Measurements from ENCODE around the gene ARAP1.

Gene ARAP1

GRCh38 chr11:72779495-72780128 is 27.4 kb upstream of the ARAP1 start:
- DNase-seq = no peak

DNA sequence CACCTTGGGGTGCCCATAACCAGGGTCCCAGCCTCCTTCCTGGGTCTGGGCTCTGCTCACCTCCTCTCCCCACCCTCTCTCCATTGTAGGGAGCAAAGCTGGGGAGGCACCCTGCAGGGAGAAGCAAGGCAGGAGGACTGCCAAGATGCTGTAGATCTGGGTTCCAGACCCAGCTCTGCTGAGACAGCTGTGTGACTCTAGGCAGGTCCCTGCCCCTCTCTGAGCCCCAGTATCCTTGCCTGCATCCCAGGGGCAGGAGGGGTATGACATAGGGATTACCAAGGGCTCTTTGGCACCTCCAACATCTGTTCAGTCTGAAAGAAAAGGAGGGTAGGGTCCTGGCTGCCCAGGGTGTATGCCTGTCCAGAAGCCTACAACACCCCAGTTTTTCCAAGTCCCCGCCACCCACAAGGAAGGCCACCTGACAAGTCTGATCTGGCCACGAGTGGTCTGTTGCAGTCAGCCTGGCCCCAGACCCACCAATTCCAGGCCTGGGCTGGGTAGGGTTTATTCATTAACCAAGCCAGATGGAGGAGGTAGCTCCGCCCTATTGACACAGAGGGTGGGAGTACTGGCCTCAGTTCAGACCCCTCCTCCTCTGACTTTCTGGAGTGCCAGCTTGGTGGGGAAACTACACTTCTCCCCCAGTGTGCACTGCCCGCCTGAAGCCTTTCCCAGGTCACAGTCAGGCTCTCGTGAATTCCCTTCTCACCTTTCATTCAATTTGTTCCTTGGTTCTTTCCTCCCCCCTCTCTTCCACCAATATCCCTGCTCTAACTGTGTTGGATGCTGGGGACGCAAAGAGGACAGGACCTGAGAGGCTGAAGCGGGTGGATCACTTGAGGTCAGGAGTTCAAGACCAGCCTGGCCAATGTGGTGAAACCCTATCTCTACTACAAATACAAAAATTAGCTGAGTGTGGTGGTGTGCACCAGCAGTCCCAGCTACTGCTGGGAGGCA is 26.6 kb upstream of the ARAP1 start:
- DNase-seq = no peak

GRCh38 chr11:72777755-72778278 is 25.6 kb upstream of the ARAP1 start:
- DNase-seq = no peak

GRCh38 chr11:72776844-72777754 is 24.9 kb upstream of the ARAP1 start:
- DNase-seq = no peak

GRCh38 chr11:72776117-72776843 is 24.1 kb upstream of the ARAP1 start:
- DNase-seq = no peak

DNA sequence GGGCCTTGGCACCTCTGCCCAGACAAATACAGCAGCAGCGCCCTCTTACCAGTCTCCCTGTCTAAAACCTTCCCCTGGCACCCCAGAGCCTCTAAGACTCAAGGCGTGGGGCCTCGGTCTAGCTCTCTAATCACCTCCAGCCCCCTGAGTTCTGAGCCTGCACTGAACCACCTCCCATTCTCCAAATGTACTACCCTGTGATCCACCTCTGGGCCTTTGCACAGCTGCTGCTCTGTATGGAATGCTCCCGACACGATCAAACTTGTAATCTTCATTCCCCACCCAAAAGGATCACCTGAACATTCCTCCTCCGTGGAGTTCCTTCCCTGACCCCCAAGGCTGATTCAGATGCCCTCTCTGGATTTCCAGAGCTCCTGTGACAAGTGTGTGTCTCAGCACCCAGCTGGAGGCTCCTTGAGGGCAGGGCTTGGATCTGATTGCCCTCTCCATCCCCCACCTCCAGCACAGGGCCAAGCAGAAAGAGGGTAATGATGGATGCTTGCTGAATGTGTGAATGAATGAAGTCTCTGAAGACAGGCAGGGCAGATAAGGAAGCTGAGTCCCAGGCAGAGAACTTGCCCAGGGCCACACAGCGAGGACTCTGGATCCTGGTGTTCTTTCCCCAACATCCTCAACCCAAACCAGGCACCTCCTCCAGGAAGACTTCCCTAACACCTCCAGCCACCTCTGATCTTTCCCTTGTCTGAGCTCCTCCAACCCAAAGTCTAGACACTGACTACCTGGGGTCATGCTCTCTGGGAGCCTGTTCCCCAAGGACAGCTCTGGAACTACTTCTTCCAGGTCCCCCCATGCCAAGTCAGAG is 23.3 kb upstream of the ARAP1 start:
- DNase-seq = no peak

DNA sequence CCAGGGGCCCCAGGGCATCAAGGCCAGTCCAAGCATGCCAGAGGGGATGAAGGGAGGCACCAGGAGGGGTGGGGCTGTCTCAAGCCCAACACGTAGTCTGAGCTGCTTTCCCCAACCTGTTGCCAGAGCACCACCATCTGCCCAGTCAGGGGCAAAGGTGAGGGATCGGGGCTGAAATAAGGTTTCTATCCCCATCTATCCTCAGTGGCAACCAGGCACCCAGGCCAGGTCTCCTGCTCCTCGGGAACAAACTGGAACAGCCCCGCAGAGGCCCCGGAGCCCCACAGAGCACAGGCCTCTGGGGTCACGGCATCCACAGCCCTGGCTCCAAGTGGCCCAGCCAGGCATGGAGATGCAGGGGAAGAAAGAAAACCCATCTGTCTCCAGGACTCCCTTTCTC is 22.3 kb upstream of the ARAP1 start:
- DNase-seq = no peak

GRCh38 chr11:72773696-72774095 is 21.5 kb upstream of the ARAP1 start:
- no peak for DNase-seq

DNA sequence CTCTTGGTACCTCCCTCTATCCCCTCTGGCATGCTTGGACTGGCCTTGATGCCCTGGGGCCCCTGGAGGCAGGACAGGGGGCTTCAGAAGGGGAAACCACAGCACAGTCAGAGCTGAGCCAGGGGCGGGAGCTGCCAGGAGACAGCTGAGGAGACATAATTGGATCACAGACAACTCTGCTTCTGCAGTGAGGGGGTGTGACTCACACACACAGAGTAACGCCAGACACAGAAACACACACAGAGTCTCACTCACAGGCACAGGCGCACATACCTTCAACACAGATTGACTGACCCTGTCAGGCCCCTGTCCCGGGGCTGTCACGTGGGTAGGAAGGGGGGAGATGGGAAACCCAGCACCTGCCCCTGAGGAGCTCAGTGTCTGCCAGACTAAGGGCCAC is 21.1 kb upstream of the ARAP1 start:
- DNase-seq = peak; percentile 21

GRCh38 chr11:72772059-72772458 is 19.9 kb upstream of the ARAP1 start:
- no peak for DNase-seq

- DNase-seq = no peak
Measured at GRCh38 chr11:72771507-72771906, 19.3 kb upstream of the ARAP1 start.

DNA sequence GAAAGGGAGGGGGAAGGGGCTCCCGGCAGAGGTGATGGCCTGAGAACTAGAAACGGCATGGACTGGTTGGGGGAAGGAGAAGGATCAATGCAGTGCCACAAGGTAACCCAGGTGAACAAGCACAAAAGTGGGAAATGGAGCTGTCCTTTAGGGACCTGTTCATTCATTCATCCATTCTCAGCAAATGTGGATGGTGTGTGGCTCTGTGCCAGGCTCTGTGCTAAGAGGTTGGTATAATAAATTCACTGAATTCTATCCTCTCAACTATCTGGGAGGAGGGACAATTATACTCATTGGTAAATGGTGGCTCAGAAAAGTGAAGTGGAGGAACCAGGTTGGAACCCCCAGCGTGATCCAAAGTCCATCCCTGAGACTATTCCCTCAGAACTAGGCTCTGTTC is 18.6 kb upstream of the ARAP1 start:
- no peak for DNase-seq

GRCh38 chr11:72769680-72770079 is 17.5 kb upstream of the ARAP1 start:
- DNase-seq = no peak

- no peak for DNase-seq
Measured at GRCh38 chr11:72768581-72768980, 16.4 kb upstream of the ARAP1 start.

GRCh38 chr11:72767203-72768062 is 15.2 kb upstream of the ARAP1 start:
- DNase-seq = no peak

DNA sequence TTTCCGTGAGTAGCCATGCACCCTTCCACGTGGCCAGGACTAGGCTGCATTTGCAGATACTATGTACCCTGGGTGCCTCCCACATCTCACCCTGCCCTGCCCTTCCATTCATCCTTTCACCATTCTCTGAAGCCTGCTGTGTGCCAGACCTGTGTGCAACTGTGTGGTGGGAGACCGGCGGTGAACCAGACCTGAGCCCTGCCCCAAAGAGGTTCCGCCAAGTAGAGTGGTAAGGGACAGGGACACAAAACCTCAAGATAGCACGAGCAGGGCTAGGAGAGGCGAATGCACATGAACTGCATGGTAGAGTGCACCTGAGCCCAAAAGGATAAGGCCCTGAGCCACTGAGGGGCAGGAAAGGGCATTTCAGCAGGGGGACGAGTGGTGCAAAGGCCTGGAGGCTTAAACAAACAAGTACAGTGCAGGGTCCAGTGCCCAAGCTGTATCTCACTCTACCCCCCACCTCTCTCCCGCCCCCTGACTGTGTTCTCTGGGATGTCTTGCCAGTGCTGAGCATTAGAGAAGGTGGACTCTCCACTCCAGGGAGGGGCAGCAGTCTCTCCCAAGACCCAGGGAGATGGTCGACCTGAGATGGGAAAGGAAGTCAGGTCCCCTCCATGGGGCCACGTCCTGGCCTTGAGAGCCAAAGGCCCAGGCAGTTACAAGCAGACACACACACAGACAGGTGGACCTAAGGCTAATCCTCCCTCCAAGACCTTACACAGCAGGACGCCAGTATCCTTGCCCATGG is 14.1 kb upstream of the ARAP1 start:
- DNase-seq = no peak

GRCh38 chr11:72764503-72764902 is 12.3 kb upstream of the ARAP1 start:
- DNase-seq = no peak

- no peak for DNase-seq
Measured at GRCh38 chr11:72763823-72764222, 11.6 kb upstream of the ARAP1 start.

- no peak for DNase-seq
Measured at GRCh38 chr11:72762641-72763304, 10.6 kb upstream of the ARAP1 start.

Data from GOT3 (cell line).